GM12801 (cell line): ENCODE results near the gene LRRC25.

Experiments used
- TF ChIP-seq, protein P1 (sequence below): IDR thresholded peaks from one replicate; pipeline ENCODE4 v1.5.1; 2011; ENCODE audit warnings: control low read depth; ENCODE audit not compliant: insufficient read length; ENCODE audit errors: extremely low read depth

LRRC25 gene

DNA sequence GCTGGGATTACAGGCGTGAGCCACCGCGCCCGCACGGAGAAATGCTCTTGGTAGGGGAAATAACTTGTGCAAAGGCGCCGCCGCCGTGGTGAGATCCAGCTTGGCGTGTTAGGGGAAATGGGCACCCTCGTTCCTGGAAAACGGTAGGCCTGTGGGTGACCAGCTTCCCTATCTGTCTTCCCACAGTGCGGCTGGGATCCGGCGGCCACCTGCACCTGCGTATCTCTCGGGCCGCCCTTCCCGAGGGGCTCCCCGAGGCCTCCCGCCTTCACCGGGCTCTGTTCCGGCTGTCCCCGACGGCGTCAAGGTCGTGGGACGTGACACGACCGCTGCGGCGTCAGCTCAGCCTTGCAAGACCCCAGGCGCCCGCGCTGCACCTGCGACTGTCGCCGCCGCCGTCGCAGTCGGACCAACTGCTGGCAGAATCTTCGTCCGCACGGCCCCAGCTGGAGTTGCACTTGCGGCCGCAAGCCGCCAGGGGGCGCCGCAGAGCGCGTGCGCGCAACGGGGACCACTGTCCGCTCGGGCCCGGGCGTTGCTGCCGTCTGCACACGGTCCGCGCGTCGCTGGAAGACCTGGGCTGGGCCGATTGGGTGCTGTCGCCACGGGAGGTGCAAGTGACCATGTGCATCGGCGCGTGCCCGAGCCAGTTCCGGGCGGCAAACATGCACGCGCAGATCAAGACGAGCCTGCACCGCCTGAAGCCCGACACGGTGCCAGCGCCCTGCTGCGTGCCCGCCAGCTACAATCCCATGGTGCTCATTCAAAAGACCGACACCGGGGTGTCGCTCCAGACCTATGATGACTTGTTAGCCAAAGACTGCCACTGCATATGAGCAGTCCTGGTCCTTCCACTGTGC, 9.1 kb downstream of the LRRC25 start:
- TF ChIP-seq, protein P1, sequence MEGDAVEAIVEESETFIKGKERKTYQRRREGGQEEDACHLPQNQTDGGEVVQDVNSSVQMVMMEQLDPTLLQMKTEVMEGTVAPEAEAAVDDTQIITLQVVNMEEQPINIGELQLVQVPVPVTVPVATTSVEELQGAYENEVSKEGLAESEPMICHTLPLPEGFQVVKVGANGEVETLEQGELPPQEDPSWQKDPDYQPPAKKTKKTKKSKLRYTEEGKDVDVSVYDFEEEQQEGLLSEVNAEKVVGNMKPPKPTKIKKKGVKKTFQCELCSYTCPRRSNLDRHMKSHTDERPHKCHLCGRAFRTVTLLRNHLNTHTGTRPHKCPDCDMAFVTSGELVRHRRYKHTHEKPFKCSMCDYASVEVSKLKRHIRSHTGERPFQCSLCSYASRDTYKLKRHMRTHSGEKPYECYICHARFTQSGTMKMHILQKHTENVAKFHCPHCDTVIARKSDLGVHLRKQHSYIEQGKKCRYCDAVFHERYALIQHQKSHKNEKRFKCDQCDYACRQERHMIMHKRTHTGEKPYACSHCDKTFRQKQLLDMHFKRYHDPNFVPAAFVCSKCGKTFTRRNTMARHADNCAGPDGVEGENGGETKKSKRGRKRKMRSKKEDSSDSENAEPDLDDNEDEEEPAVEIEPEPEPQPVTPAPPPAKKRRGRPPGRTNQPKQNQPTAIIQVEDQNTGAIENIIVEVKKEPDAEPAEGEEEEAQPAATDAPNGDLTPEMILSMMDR: peak; percentile 92

GRCh38 chr19:18386543-18387271, 10.7 kb downstream of the LRRC25 start:
- TF ChIP-seq, protein P1: no peak

DNA sequence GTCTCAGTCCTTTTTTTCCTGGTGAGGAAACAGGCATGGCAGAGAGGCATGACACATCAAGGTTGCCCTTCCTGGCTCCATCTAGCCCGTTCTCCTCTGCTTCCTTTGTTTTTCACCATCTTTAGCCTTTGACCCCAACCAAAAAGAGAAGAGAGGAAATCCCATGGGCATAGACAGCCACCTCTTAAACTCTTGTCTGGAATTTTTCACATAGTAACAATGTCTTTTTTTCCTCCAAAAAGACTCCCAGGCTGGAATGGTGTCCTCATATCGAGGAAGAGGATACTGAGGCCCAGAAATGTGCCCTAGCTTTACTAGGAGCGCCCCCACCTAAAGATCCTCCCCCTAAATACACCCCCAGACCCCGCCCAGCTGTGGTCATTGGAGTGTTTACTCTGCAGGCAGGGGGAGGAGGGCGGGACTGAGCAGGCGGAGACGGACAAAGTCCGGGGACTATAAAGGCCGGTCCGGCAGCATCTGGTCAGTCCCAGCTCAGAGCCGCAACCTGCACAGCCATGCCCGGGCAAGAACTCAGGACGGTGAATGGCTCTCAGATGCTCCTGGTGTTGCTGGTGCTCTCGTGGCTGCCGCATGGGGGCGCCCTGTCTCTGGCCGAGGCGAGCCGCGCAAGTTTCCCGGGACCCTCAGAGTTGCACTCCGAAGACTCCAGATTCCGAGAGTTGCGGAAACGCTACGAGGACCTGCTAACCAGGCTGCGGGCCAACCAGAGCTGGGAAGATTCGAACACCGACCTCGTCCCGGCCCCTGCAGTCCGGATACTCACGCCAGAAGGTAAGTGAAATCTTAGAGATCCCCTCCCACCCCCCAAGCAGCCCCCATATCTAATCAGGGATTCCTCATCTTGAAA, 11.5 kb downstream of the LRRC25 start, which contains the start of gene GDF15:
TSS of gene GDF15 (plus strand) at position 484 of the 868 bp plus-strand sequence. CDS start at position 516, 32 bp downstream.
- TF ChIP-seq, protein P1: no peak

DNA sequence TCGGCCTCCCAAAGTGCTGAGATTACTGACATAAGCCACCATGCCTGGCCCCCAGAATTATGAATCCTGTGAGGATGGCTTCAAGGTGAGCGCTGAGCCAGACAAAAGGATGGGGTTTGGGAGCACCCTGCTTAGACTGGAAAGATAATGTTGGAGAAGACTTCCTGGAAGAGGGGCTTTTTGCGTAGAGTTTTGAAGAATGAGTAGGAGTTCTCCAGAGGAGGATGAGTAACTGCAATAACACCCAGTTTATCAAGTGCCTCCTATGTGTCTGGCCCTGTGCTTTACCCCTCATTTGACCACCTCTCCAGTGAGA, 12.1 kb downstream of the LRRC25 start:
- TF ChIP-seq, protein P1: no peak

DNA sequence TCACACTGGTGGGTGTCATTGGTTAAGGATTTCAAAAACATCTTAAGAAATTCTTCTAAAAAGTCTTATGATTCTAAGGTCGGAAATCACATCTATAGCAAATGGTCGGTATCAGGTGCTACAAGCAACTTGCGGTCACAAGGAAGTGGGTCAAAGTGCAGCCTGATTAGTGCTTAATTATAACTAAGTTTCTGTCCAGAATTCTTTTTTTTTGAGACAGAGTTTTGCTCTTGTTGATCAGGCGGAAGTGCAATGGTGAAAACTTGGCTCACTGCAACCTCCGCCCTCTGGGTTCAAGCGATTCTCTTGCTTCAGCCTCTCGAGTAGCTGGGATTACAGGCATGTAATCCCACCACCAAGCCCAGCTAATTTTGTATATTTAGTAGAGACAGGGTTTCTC, 12.6 kb downstream of the LRRC25 start:
- TF ChIP-seq, protein P1: no peak

DNA sequence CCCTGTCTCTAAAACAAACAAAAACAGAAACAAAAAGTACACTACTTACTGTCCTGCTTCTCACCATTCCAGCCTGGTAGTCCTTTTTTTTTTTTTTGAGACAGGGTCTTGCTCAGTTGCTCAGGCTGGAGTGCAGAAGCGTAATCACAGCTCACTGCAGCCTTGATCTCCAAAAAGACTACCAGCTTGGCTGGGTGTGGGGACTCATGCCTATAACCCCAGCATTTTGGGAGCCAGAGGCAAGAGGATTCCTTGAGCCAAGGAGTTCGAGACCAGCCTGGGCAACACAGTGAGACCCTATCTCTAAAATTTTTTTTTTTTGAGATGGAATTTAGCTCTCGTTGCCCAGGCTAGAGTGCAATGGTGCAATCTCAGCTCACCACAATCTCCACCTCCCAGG, 16.6 kb downstream of the LRRC25 start:
- TF ChIP-seq, protein P1: no peak
